EH (cell line): ENCODE data around the gene NSG2.
"Not testable (repeated sequence)": the region's sequence is repeated elsewhere in the genome, so short reads cannot be mapped to it uniquely, and the experiment has no call there.

Experiments used
- DNase-seq: peaks from one replicate; pipeline ENCODE4 v3.0.0-alpha.2; 2015; ENCODE audit warnings: low read depth

The NSG2 gene

GRCh38 chr5:174101195-174101730 lies 55.8 kb downstream of the NSG2 start:
- no peak for DNase-seq

- DNase-seq, result not testable (repeated sequence)
These were observed 57.1 kb downstream of the NSG2 start for GRCh38 chr5:174102574-174102973.

GRCh38 chr5:174106997-174107655 lies 61.6 kb downstream of the NSG2 start:
- DNase-seq, result no peak

GRCh38 chr5:174108745-174109144 lies 63.2 kb downstream of the NSG2 start:
- DNase-seq, result no peak

- DNase-seq, result no peak
These were observed 64.3 kb downstream of the NSG2 start for GRCh38 chr5:174109698-174110260.

- DNase-seq, result no peak
These were observed 64.8 kb downstream of the NSG2 start for GRCh38 chr5:174110310-174110709.

GRCh38 chr5:174111287-174111973 lies 65.9 kb downstream of the NSG2 start:
- no peak for DNase-seq

GRCh38 chr5:174115226-174115625 lies 69.7 kb downstream of the NSG2 start:
- DNase-seq, result no peak

- no peak for DNase-seq
These were observed 73.4 kb downstream of the NSG2 start for GRCh38 chr5:174118823-174119467.

- no peak for DNase-seq
These were observed 74.0 kb downstream of the NSG2 start for GRCh38 chr5:174119468-174119881.

GRCh38 chr5:174120401-174121005 lies 75.0 kb downstream of the NSG2 start:
- DNase-seq, result no peak

GRCh38 chr5:174134545-174134944 lies 89.0 kb downstream of the NSG2 start:
- no peak for DNase-seq

- no peak for DNase-seq
These were observed 94.1 kb downstream of the NSG2 start for GRCh38 chr5:174139623-174140022.

GRCh38 chr5:174140452-174141020 lies 95.0 kb downstream of the NSG2 start:
- DNase-seq, result no peak

GRCh38 chr5:174141398-174141797 lies 95.9 kb downstream of the NSG2 start:
- no peak for DNase-seq

GRCh38 chr5:174145091-174145490 lies 99.6 kb downstream of the NSG2 start:
- DNase-seq, result no peak

GRCh38 chr5:174145821-174146220 lies 100.3 kb downstream of the NSG2 start:
- peak; percentile 35 for DNase-seq

- DNase-seq, result no peak
These were observed 101.0 kb downstream of the NSG2 start for GRCh38 chr5:174146556-174146955.

- DNase-seq, result not testable (repeated sequence)
These were observed 101.5 kb downstream of the NSG2 start for GRCh38 chr5:174147012-174147411.

- DNase-seq, result no peak
These were observed 102.0 kb downstream of the NSG2 start for GRCh38 chr5:174147551-174147950.

- DNase-seq, result no peak
These were observed 103.2 kb downstream of the NSG2 start for GRCh38 chr5:174148721-174149120.

- no peak for DNase-seq
These were observed 103.9 kb downstream of the NSG2 start for GRCh38 chr5:174149426-174149825.
